Measurements from ENCODE around the gene SEMA4D.

Gene SEMA4D

GRCh38 chr9:89541798-89542197, 43.9 kb upstream of the SEMA4D start:
- ChIA-PET POLR2A (ENCODE audit: low non-redundant PET) (no interaction called here), CTCF (no interaction called here)
- TF ChIP-seq, protein P1, sequence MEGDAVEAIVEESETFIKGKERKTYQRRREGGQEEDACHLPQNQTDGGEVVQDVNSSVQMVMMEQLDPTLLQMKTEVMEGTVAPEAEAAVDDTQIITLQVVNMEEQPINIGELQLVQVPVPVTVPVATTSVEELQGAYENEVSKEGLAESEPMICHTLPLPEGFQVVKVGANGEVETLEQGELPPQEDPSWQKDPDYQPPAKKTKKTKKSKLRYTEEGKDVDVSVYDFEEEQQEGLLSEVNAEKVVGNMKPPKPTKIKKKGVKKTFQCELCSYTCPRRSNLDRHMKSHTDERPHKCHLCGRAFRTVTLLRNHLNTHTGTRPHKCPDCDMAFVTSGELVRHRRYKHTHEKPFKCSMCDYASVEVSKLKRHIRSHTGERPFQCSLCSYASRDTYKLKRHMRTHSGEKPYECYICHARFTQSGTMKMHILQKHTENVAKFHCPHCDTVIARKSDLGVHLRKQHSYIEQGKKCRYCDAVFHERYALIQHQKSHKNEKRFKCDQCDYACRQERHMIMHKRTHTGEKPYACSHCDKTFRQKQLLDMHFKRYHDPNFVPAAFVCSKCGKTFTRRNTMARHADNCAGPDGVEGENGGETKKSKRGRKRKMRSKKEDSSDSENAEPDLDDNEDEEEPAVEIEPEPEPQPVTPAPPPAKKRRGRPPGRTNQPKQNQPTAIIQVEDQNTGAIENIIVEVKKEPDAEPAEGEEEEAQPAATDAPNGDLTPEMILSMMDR (conservative IDR thresholded peaks at IDR 0.05; ENCODE audit: low read depth) = no peak
- no peak overlapping the region for H3K27ac ChIP-seq
- no peak for DNase-seq (ENCODE audit: low spot score)

DNA sequence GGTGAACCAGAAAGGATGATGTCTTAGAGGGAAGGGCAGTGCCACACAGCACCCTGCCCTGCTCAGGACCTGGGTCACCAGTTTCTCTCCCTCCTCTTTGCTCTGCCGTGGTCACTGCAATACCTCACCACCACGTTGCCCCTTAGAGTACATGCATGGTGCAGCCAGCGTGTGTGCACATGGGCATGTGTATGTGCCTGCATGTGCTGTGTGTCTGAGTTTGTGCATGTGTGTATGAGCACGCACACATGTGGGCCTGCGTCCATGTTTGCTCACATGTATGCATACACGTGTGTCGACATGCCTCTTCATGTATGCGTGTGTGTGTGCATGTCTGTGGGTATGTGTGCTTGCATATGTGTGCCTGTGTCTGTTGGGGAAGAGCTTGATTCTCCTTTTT, 41.5 kb upstream of the SEMA4D start:
- TF ChIP-seq, protein P1 (conservative IDR thresholded peaks at IDR 0.05; ENCODE audit: low read depth) = no peak

DNA sequence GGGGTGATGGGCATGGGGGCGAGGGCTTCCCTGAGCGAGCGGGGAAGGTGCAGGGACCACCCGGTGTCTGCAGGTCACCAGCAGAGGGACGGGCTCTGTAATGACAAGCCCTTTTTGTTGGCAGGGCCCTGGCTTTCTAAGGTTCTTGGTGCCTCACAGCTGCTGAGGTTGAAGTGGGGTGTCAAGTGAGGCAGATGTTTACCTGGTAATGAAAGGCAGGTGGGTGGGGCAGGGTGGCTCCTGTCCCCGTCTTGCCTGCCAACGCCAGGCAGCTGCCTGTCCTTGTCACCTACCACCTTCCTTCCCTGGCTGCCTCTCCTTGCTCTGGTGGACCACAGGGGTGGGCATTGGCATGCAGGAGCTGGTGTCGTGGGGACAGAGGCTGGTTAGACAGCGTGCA, 41.0 kb upstream of the SEMA4D start:
- no peak overlapping the region for H3K27ac ChIP-seq
- ChIA-PET POLR2A (ENCODE audit: low non-redundant PET) (no interaction called here), CTCF (interaction anchor here (1.9 kb wide), 1 partner anchor 10 kb away, joined by 11 read pairs; no protein-coding TSS in a partner anchor)
- TF ChIP-seq, protein P1 (conservative IDR thresholded peaks at IDR 0.05; ENCODE audit: low read depth) = no peak
- no peak for DNase-seq (ENCODE audit: low spot score)

More for the DNA sequence above, 41.5 kb upstream of the SEMA4D start:
- H3K27ac ChIP-seq = no peak overlapping the region
- DNase-seq (ENCODE audit: low spot score) = no peak
- ChIA-PET POLR2A (ENCODE audit: low non-redundant PET) (no interaction called here), CTCF (interaction anchor here (1.9 kb wide), 1 partner anchor 9 kb away, joined by 11 read pairs; no protein-coding TSS in a partner anchor)

DNA sequence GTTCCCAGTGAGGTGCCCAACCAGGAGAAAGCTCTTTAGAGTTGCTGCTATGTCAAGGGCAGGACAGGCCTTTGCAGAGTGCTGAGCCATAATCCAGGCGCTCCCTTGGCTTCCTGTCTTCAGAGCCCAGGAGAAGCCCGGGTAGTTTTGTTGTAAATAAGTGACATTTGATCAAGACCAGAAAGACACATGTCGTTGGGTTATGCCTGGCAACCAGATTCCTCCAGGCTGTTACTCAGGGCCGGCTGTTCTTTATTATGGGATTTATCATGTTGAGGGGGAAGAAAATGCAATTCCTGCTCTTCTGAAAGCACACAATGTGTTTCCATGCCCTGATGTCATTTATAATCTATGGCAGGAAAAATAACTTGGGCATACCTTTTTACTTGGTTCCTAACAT, 39.3 kb upstream of the SEMA4D start:
- POLR2A ChIA-PET (ENCODE audit: low non-redundant PET) = no interaction called here
- DNase-seq (ENCODE audit: low spot score) = no peak
- TF ChIP-seq, protein P1 (conservative IDR thresholded peaks at IDR 0.05; ENCODE audit: low read depth) = no peak
- CTCF ChIA-PET = interaction anchor here (1.1 kb wide), 1 partner anchor 12 kb away, joined by 4 read pairs; no protein-coding TSS in a partner anchor
- no peak overlapping the region for H3K27ac ChIP-seq

- ChIA-PET CTCF (interaction anchor here (1.1 kb wide), 1 partner anchor 12 kb away, joined by 4 read pairs; no protein-coding TSS in a partner anchor), POLR2A (ENCODE audit: low non-redundant PET) (no interaction called here)
- TF ChIP-seq, protein P1 (conservative IDR thresholded peaks at IDR 0.05; ENCODE audit: low read depth) = no peak
- no peak overlapping the region for H3K27ac ChIP-seq
- no peak for DNase-seq (ENCODE audit: low spot score)
Measured at GRCh38 chr9:89536600-89536999, 38.7 kb upstream of the SEMA4D start.

DNA sequence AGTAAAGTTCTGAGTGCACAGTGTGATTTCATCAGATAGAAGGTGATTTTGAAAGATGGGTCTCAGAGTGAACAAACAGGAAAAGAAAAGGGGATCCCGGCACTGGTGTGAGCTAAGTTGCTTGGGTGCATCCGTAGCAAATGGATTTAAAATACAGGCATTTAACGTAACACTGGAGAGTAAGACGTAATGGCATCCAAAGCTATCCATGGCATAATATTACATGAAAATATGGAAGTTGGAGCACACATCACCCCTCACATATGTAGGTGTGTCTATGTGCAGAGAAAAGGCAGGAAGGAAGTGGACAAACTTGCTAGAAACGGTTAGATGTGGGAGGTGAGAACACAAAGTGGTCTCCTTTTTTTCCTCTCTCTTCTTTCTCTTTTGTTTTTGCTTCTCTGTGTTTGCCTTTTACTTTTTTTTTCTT, 38.2 kb upstream of the SEMA4D start:
- no peak overlapping the region for H3K27ac ChIP-seq
- TF ChIP-seq, protein P1 (conservative IDR thresholded peaks at IDR 0.05; ENCODE audit: low read depth) = no peak
- no peak for DNase-seq (ENCODE audit: low spot score)
- CTCF ChIA-PET = interaction anchor here (1.1 kb wide), 1 partner anchor 13 kb away, joined by 4 read pairs; no protein-coding TSS in a partner anchor
- POLR2A ChIA-PET (ENCODE audit: low non-redundant PET) = no interaction called here
